ENCODE measurements around the gene GIT2. TPM values are rescaled to one million over a fixed set of nuclear protein-coding genes. Genes with fewer than 3 reads are reported as not detected.
A peak's percentile ranks its signal among the peaks of the same experiment; 100 is the strongest.

The GIT2 gene
- total RNA-seq, 4 donors from 2014 or later = 25.3 to 64.0 (median 44.0) TPM

GRCh38 chr12:109999983-110000505, 3.9 kb upstream of the GIT2 start:
- peaks cover 0 to 64% (median 41%) of the 10 kb centered on the region in 4 donors for H3K4me1 ChIP-seq
- 0 to 1% methylated on average over 3 to 17 of the region's 17 CpGs for WGBS, 2 donors (ENCODE audit: low coverage in 1 of 2)
- peak; percentile 37 for DNase-seq
- no peaks in the 10 kb centered on the region for H3K36me3 ChIP-seq
- H3K9me3 ChIP-seq = no peaks in the 10 kb centered on the region
- in situ Hi-C loops (cut with MboI; ENCODE audit: low pct_ligation_motif_present in 1 of 4, low pct_unique_long_range_greater_than_20kb in 1 of 4, low sequenced_read_pairs in 3 of 4) (no loop called here), intact Hi-C loops (cut with DNase I; ENCODE audit: low total_unique reads) (loop anchor here (1.0 kb wide), 1 partner anchor 32 kb away; no protein-coding TSS in a partner anchor)
- H3K4me3 ChIP-seq = peak overlapping the region; percentile 84 to 98 (median 96)
- no peaks in the 10 kb centered on the region for H3K27me3 ChIP-seq
- TF ChIP-seq, protein P1, sequence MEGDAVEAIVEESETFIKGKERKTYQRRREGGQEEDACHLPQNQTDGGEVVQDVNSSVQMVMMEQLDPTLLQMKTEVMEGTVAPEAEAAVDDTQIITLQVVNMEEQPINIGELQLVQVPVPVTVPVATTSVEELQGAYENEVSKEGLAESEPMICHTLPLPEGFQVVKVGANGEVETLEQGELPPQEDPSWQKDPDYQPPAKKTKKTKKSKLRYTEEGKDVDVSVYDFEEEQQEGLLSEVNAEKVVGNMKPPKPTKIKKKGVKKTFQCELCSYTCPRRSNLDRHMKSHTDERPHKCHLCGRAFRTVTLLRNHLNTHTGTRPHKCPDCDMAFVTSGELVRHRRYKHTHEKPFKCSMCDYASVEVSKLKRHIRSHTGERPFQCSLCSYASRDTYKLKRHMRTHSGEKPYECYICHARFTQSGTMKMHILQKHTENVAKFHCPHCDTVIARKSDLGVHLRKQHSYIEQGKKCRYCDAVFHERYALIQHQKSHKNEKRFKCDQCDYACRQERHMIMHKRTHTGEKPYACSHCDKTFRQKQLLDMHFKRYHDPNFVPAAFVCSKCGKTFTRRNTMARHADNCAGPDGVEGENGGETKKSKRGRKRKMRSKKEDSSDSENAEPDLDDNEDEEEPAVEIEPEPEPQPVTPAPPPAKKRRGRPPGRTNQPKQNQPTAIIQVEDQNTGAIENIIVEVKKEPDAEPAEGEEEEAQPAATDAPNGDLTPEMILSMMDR (IDR thresholded peaks at IDR 0.05) = no peak
- TF ChIP-seq POLR2AphosphoS5 (IDR thresholded peaks at IDR 0.05) = peak in 1 of 3 donors; percentile 6
- H3K27ac ChIP-seq = peak overlapping the region; percentile 81 to 87 (median 83)

- WGBS, 2 donors (ENCODE audit: low coverage in 1 of 2) = 0% methylated on average over 7 to 27 of the region's 27 CpGs
- Histone ChIP-seq H3K27me3 (no peaks in the 10 kb centered on the region), H3K36me3 (no peaks in the 10 kb centered on the region), H3K4me1 (peaks cover 2 to 64% (median 43%) of the 10 kb centered on the region in 4 donors), H3K9me3 (no peaks in the 10 kb centered on the region), H3K4me3 (peak overlapping the region; percentile 84 to 98 (median 96)), H3K27ac (peak overlapping the region; percentile 81 to 87 (median 83))
- intact Hi-C loops (cut with DNase I; ENCODE audit: low total_unique reads) (no loop called here), in situ Hi-C loops (cut with MboI; ENCODE audit: low pct_ligation_motif_present in 1 of 4, low pct_unique_long_range_greater_than_20kb in 1 of 4, low sequenced_read_pairs in 3 of 4) (no loop called here)
- TF ChIP-seq EP300 (IDR thresholded peaks at IDR 0.05; ENCODE audit: low read depth) (no peak), POLR2AphosphoS5 (IDR thresholded peaks at IDR 0.05) (no peak), POLR2A (IDR thresholded peaks at IDR 0.05) (no peak)
- TF ChIP-seq, protein P1 (IDR thresholded peaks at IDR 0.05) = no peak
- no peak for DNase-seq
Measured at GRCh38 chr12:109999649-109999971, 3.4 kb upstream of the GIT2 start.

DNA sequence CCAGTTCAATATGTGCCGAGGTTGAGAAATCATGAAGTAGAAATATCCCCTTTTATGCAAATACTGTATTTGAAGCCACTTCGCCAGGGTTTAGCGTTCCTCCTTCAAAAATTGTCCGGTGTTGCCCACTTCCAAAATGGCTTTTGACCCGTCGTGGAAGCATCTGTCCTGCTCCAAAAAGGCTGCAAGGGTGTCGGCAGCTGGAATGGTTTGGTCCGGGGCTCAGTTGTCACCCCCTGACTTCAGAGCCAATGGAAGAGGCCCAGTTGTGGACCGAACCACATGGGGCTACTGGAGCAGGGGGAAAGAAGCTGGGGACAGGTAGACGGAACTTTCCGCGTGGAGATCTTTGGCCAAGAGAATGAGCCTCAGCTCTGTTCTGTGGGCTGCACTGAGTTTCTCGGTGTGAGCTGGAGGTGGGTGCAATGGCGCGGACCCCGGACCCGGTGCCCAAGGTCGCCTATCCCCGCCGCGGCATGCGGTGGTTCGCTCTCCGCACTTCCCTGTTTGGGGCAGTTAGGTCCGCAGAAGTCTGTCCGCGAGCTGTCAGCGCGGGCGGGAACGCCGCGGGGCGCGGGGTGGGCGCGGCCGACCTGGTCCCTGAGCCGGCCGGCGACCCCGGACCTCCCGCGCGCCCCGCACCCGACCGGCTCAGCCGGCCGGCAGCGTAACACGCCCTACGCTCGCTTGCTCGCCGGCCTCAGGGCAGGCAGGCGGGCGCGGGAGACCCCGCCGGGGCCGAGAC, 2.9 kb upstream of the GIT2 start, which contains the start of gene ANKRD13A:
Gene ANKRD13A (plus strand): TSS at position 527 of the 745 bp plus-strand sequence. CDS start 259 bp downstream, outside the sequence.
- in situ Hi-C loops (cut with MboI; ENCODE audit: low pct_ligation_motif_present in 1 of 4, low pct_unique_long_range_greater_than_20kb in 1 of 4, low sequenced_read_pairs in 3 of 4) = no loop called here
- no peaks in the 10 kb centered on the region for H3K9me3 ChIP-seq
- H3K36me3 ChIP-seq = no peaks in the 10 kb centered on the region
- DNase-seq = peak; percentile 91
- H3K4me3 ChIP-seq = peak within 1 kb of the TSS; percentile 84 to 98 (median 96)
- WGBS, 2 donors (ENCODE audit: low coverage in 1 of 2) = 0 to 1% methylated on average over 1 to 33 of the region's 62 CpGs
- peaks cover 7 to 64% (median 43%) of the 10 kb centered on the region in 4 donors for H3K4me1 ChIP-seq
- TF ChIP-seq, protein P1 (IDR thresholded peaks at IDR 0.05) = no peak
- TF ChIP-seq POLR2AphosphoS5 (IDR thresholded peaks at IDR 0.05) = peak; percentile 80 to 94 (median 92)
- no peak for TF ChIP-seq EP300 (IDR thresholded peaks at IDR 0.05; ENCODE audit: low read depth)
- peak; percentile 69 for TF ChIP-seq POLR2A (IDR thresholded peaks at IDR 0.05)
- peak within 1 kb of the TSS; percentile 81 to 87 (median 83) for H3K27ac ChIP-seq
- intact Hi-C loops (cut with DNase I; ENCODE audit: low total_unique reads) = no loop called here
- H3K27me3 ChIP-seq = no peaks in the 10 kb centered on the region

- in situ Hi-C loops (cut with MboI; ENCODE audit: low pct_ligation_motif_present in 1 of 4, low pct_unique_long_range_greater_than_20kb in 1 of 4, low sequenced_read_pairs in 3 of 4) = no loop called here
- 44% methylated on average over 9 of the region's 9 CpGs; no CpG with 5 or more reads in 1 of the 2 donors for WGBS, 2 donors (ENCODE audit: low coverage in 1 of 2)
- no peak for TF ChIP-seq POLR2A (IDR thresholded peaks at IDR 0.05)
- TF ChIP-seq POLR2AphosphoS5 (IDR thresholded peaks at IDR 0.05) = no peak
- no peak for TF ChIP-seq EP300 (IDR thresholded peaks at IDR 0.05; ENCODE audit: low read depth)
- TF ChIP-seq, protein P1 (IDR thresholded peaks at IDR 0.05) = no peak
- Histone ChIP-seq H3K27me3 (no peaks in the 10 kb centered on the region), H3K27ac (peak overlapping the region; percentile 81 to 87 (median 83)), H3K4me3 (peak overlapping the region in 3 of 4 donors; percentile 84 to 97 (median 96)), H3K4me1 (peaks cover 8 to 59% (median 42%) of the 10 kb centered on the region in 4 donors), H3K36me3 (no peaks in the 10 kb centered on the region), H3K9me3 (no peaks in the 10 kb centered on the region)
- no peak for DNase-seq
- intact Hi-C loops (cut with DNase I; ENCODE audit: low total_unique reads) = no loop called here
Measured at GRCh38 chr12:109998241-109998903, 2.2 kb upstream of the GIT2 start.

Measured in transverse colon (tissue), 4 donors.